ENCODE results near the gene SDCCAG8.

SDCCAG8 gene

DNA sequence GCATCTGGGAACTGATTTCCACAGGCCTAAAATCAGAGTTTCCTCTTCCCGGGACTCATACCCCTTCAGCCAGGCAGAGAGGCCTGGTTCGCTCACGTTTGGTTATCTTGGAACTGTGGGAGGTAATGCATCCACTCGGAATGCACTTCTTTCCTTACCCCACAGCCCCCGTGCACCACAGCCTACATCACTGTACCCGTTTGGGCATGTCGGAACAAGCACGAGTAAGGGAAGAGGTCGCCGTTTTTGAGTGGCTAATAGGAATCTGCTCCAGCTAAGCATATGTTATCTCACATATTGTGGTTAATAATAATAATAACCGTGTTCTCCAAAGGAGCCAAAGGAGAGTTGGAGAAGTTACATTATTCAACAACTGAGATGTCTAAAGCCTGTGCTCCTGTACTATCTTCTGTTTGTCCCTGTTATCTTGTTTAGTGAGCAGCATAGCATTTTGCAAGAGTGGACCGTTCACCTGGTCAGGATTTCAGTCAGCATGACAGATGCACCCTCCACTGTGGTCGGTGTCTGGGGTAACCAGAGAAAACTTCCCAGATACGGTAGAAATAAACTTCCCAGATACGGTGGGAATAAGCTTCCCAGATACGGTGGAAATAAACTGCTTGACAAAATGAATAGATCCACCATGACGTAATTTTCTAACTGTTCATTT, 198.6 kb downstream of the SDCCAG8 start:
- no peak for TF ChIP-seq CTCF (IDR thresholded peaks at IDR 0.05; ENCODE audit: low read depth, low read length)
- H3K4me3 ChIP-seq (ENCODE audit: low read depth, low read length), result no peak overlapping the region

DNA sequence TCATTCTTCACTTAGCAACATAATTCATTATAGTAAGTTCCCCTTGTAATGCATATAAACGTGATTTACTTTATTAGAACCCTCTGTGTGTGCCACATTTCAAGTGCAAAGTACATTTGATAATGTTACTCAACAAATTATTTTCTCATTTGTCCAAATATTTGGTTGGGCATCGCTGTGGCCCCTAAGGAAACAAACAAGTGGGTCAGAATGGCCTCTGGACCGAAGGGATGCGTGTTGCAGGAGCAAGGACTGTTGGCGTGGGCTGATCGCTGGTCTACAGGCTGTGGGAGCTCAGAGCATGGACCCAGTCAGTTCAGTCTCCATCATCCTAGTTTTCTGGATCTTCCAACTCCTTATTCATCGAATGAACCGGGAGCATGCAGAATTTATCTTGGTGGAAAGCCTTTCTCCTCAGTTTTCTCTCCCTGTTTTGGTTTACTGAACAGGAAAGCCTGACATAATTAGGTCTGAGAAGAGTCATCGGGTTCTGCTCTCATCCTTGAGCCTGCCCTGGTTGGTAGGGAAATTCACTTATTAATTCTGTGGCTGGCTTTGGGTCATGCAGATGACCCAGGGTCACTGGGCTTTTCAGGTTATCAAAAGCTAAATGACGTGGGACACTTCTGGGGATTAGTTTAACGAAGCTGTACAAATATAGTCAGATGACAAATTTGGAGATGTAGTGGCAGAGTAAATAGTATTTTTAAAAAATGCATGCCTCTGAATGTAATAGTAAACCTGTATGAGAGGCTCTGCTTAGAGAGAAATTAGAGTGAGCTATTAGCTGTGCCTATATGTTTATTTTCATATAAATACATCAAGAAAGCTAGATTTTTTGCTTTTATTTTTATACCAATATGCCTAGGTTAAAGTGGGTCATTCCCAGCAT, 200.2 kb downstream of the SDCCAG8 start:
- no peak overlapping the region for H3K4me3 ChIP-seq (ENCODE audit: low read depth, low read length)

GRCh38 chr1:243457363-243457982, 201.6 kb downstream of the SDCCAG8 start:
- no peak for TF ChIP-seq CTCF (IDR thresholded peaks at IDR 0.05; ENCODE audit: low read depth, low read length)
- no peak overlapping the region for H3K4me3 ChIP-seq (ENCODE audit: low read depth, low read length)

More for the DNA sequence above, 200.2 kb downstream of the SDCCAG8 start:
- TF ChIP-seq CTCF (IDR thresholded peaks at IDR 0.05; ENCODE audit: low read depth, low read length), result no peak

DNA sequence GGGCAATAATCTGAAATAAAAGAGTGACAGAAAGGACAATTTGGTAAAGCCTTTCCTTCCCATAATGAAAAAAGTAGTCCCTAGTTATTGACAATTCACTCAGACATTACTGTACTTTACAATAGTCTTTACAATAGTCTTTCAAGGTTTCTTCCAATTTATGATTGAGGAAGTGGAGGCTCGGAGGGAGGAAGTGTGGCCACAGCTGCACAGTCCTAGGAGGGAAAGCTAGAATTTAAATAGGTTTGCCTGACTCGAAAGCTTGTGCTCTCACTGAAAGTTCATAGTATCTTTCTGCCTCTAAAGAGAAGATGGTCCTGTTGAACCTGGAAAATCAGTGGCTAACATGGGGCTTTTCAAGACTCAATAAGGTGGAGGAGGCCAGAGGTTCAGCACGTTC, 203.2 kb downstream of the SDCCAG8 start:
- no peak for TF ChIP-seq CTCF (IDR thresholded peaks at IDR 0.05; ENCODE audit: low read depth, low read length)
- H3K4me3 ChIP-seq (ENCODE audit: low read depth, low read length), result no peak overlapping the region

GRCh38 chr1:243461700-243462099, 205.9 kb downstream of the SDCCAG8 start:
- no peak overlapping the region for H3K4me3 ChIP-seq (ENCODE audit: low read depth, low read length)
- no peak for TF ChIP-seq CTCF (IDR thresholded peaks at IDR 0.05; ENCODE audit: low read depth, low read length)

DNA sequence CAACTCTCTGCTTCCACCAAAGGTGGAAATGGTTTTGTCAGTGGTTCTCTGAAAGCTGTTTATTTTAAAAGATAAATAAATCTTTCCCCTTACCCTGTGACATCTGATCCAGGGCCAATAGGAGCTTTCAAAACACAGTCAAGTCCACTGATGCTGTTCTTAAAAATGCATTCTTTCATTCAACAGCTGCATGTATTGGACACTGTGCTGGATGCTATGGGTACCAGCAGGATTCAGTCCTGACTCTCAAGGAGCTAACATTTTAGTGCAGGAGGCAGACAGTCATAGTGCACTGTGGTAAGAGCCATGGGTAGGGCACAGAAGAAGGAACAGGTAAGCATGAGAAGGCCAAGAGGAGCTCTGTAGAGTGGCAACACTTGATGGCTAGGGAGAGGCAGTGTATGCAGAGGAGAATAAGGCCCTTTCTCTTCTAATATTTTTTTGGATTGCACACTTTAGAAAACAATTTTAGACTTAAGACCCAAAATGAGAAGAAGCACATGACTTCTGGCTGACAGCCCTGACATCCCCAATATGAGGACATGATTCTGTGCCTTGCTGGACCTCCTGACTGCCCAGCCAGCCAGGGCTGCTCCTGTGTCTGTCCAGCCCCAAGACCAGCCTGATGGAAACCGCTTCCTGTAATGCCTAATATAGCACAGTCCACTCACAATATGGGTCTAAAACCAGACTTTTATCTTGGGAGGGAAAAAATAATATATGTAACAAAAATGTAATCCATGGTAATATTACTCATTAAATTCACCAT, 207.3 kb downstream of the SDCCAG8 start:
- no peak overlapping the region for H3K4me3 ChIP-seq (ENCODE audit: low read depth, low read length)
- TF ChIP-seq CTCF (IDR thresholded peaks at IDR 0.05; ENCODE audit: low read depth, low read length), result no peak
